Limb (tissue), 2 donors: ENCODE data around the gene CIT.
"Not testable (repeated sequence)": the region's sequence is repeated elsewhere in the genome, so short reads cannot be mapped to it uniquely, and the experiment has no call there.

Experiments
- DNase-seq, 2 donors: peaks; one replicate each; pipeline ENCODE4 v3.0.0-alpha.2; 2016; ENCODE audit errors: extremely low spot score in 2 of 2

Gene CIT

DNA sequence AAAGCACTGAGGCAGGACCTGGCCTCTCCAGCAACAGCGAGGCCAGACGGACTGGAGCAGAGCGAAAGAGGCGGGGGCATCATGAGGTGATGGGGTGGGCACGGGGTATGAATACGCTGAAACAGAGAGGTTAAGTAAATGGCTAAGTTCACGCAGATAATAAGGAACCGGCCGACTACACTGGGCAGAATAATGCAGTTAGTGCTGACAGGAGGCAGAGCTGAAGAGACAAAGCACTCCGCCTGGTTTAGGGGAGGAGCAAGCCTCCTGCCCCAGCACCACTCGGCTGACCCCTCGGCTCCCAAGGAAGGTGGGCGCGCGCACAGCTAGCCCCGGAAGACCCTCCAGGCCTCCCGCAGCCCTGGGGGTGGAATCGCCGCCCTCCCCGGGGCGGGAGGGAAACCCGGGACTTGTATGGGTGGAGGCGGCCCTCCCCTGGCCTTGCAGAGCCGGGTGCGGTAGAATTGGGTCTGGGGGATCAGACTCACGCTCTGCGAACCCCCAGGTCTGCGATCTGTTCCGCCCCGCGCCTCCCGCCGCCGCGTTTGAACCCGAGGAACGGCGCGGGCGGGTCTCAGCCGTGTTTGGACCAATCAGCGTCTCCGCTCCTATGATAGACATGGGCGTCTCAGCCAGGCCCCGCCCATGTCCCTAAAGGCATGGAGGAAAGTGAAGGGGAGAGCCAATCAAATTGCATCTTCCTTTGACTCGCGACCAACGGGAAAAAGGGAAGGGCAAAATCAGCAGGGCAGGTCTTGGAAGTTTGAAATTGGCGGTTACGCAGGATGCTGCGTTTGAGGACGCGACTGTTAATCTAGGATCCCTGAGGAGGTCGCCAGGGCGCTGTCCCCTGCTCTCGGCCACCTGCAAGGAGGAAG lies at the start of gene CIT:
CIT (minus strand) TSS at position 560 of the 878 bp plus-strand sequence. CDS start 1,152 bp downstream, outside the sequence.
- peak; percentile 92 to 94 for DNase-seq

- DNase-seq, result no peak
Measured at GRCh38 chr12:119925269-119925668, 48.1 kb upstream of the CIT start.

GRCh38 chr12:119920064-119920463 lies 42.9 kb upstream of the CIT start:
- DNase-seq, result no peak

- DNase-seq, result no peak
Measured at GRCh38 chr12:119915894-119916510, 38.9 kb upstream of the CIT start.

DNA sequence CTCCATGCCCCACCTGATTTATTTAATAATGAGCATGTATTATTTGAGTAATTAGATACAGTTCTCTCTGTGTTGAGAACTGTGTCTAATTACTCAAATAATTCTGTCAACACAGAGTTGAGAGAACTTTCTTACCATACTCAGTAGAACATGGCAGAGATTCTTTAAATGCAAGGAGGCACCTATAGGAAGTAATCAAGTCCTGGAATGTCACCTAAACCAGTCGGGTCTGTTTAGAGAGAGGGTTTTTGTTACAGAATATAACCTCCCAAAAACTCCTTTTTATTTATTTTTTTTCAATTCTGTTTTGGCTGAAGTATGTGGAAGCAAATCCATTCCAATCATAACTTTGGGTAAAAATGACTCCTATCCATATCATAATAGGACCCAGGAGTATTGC lies 37.5 kb upstream of the CIT start:
- DNase-seq, result no peak

- no peak for DNase-seq
Measured at GRCh38 chr12:119913536-119914330, 36.6 kb upstream of the CIT start.

GRCh38 chr12:119911182-119911581 lies 34.1 kb upstream of the CIT start:
- peak in 1 of 2 donors; percentile 9 for DNase-seq

DNA sequence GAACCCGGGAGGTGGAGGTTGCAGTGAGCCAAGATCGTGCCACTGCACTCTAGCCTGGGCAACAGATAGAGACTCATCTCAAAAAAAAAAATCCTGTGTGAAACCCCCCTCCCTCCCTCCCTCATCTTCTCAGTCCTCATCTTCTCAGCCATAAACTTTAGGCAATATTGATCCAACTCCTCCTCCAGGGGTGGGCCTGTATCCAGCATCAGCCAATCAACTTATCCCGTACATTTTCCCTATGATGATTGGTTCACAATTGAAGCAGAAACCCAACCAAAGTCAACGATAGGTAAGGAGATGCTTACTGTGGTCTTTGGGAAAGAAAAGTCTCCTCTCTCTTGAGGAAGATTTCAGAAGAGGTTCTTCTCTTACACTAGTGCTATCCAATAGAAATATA lies 33.5 kb upstream of the CIT start:
- DNase-seq, result no peak

GRCh38 chr12:119902084-119902509 lies 25.0 kb upstream of the CIT start:
- peak; percentile 44 to 67 for DNase-seq

DNA sequence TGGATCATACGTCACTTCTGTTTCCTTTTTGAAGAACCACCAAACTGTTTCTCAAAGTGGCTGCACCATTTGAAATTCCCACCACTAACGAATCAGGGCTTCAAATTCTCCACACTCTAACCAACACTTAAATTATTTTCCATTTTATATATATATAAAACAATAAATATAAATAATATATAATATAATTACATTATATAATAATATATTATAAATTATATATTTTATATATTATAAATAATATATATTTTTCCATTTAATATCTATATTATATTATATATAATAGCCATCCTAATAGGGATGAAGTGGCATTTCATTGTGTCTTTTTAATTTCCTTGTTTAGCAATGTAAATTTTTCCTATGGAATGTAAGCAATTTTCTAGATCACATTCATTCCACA lies 24.6 kb upstream of the CIT start:
- no peak for DNase-seq

- no peak for DNase-seq
Measured at GRCh38 chr12:119894916-119895315, 17.8 kb upstream of the CIT start.

DNA sequence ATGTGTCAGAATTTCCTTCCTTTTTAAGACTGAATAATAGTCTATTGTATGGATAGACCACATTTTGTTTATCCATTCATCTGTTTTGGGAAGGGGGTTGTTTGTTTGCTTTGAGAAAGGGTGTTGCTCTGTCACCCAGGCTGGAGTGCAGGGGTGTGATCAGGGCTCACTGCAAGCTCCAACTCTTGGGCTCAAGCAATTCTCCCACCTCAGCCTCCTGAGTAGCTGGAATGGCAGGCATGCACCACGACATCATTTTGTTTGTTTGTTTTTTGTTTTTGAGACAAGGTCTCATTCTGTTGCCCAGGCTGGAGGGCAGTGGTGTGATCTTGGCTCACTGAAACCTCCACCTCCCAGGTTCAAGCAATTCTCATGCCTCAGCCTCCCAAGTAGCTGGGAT lies 15.5 kb upstream of the CIT start:
- not testable (repeated sequence) for DNase-seq

GRCh38 chr12:119885549-119885948 lies 8.4 kb upstream of the CIT start:
- DNase-seq, result no peak

GRCh38 chr12:119883791-119884190 lies 6.7 kb upstream of the CIT start:
- not testable (repeated sequence) for DNase-seq

DNA sequence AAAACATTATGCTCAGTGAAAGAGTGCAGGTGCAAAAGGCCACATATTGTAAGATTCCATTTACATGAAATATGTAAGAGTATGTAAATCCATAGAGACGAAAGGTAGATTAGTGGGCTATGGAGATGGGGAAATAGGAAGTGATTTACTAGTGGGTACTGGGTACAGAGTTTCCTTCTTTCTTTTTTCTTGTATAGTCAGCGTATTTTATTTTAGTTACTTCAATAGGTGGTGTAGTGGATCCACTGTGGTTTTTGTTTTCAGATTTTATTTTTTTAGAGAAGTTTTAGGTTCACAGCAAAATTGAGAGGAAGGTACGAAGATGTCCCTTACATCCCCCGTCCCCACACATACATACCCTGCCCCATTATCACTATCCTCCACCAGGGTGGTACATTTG lies 6.1 kb upstream of the CIT start:
- DNase-seq, result no peak

DNA sequence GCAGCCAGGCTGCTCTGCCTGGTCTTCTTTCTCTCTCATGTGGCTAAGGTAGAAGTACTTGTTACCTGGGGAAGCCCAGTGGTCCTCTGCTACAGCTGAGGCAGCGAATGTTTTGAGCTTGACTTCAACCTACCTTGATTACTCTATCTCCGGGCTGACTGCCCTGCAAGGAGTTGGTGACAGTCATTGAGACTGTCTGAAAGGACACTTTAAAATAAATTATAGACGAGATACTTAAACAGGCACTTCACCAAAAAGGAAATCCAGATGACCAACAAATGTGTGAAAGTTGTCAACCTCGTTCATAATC lies 474 bp upstream of the CIT start:
- no peak for DNase-seq

DNA sequence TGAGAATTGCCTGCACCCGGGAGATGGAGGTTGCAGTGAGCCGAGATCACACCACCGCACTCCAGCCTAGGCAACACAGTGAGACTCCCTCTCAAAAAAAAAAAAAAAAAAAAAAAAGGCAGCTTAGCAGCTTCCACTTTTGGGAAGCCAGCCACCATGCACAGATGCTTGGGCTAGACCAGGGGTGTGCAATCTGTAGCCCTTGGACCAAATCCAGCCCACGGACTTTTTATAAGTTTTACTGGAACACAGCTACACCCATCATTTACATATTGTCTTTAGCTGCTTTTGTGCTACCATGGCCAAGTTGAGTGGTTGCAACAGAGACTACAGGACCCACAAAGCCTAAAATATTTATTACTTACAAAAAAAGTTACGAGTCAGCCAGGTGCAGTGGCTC lies 6.7 kb downstream of the CIT start:
- DNase-seq, result no peak

DNA sequence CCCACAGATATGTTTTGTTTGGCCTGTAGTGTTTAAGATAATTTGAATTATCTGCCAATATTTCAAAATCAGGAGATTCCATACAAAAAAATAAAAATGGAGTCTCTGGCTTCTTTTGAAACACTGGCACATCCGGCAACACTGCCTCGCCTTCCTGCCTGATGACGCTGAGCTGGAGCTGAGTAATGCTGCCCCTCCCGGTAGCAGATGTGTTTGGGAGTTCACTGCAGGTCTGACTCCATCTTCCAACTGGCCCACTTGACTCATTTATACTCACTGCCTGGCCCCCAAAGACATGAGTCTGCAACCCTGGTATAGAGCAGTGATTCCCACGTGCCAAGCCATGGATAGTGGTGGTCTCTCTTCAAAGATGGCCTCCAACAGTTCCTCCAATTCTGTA lies 7.4 kb downstream of the CIT start:
- DNase-seq, result peak in 1 of 2 donors; percentile 4

DNA sequence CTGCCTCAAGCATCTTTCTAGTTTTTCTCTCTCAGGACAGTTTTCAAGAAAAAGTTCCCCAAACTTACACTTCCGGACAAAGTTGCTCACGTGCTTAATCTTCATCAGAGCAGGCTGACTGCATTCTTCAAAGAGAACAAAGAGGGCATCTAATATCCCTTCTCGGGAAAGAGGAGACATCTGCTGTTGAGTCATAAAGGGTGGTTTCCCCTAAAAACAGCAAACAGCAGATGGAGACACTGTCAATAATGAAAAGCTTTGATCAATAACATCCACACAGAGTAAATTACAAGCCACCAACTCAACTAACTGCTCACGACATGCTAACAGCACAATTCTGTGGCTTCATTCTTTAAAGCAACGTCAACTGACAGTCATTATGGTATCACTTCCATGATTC lies 8.1 kb downstream of the CIT start:
- DNase-seq, result no peak

DNA sequence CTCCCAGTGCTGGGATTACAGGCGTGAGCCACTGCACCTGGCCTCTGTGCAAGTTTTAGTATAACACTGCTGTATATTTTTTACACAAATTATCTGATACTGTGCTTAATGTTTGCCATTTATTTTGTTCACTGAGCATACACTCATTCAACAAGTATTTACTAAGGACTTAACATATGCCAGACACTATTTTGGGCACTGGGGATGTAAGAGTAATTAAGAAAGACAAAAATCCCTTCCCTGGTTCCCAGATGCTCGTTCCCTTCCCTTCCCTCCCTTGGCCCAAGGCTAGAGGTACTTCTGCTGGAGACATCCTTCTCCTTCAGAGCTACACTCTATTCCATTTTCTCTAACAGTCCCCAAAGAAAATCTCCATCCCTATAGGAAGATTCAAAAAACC lies 12.5 kb downstream of the CIT start:
- no peak for DNase-seq

DNA sequence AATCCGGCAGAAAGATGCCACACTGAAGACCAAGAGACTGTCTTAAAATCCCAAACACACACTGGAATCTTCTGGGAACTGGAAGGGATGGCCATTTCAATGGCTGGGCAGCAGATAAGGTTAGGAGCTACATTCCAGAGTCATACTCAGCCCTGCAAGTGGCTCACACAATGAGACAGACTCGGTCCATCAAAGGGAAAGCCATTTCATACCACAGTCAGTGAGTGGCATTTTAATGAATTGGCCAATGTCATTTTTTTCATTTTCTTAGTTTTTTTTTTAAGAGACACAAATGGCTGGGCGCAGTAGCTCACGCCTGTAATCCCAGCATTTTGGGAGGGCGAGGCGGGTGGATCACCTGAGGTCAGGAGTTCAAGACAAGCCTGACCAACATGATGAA lies 17.9 kb downstream of the CIT start:
- DNase-seq, result no peak

GRCh38 chr12:119857041-119857591 lies 20.0 kb downstream of the CIT start:
- DNase-seq, result no peak
